Activated CD8-positive, alpha-beta memory T cell treated with anti-CD3 and anti-CD28 coated beads for 48 hours (primary cell): ENCODE results near the gene CCL22.
A peak's percentile ranks its signal among the peaks of the same experiment; 100 is the strongest.
"Not testable (repeated sequence)": the region's sequence is repeated elsewhere in the genome, so short reads cannot be mapped to it uniquely, and the experiment has no call there.

Source experiments
- DNase-seq, 3 experiments: peaks; one replicate each; pipeline ENCODE4 v3.0.0-alpha.2; 2020; ENCODE audit warnings: low read depth in 2 of 3, low spot score in 2 of 3

CCL22 gene

GRCh38 chr16:57374067-57374534, 15.5 kb downstream of the CCL22 start:
- DNase-seq: no peak

DNA sequence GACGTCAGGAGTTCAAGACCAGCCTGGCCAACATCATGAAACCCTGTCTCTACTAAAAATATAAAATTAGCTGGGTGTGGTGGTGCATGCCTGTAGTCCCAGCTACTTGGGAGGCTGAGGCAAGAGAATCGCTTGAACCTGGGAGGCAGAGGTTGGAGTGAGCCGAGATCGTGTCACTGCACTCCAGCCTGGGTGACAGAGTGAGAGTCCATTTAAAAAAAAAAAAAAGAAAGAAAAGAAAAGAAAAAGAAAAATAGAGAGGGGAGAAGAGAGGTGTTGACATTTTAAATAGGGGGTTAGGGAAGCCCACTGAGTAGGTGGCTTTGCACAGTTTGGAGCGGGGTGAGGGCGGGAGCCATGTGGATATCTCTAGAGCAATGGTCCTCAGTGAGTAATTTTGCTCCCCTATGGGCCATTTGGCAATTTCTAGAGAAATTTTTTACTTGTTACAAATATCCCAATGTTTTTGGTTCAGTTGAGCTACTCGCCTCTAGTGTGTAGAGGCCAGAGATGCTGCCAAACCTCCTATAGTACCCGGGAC, 16.4 kb downstream of the CCL22 start:
- not testable (repeated sequence) for DNase-seq

- no peak for DNase-seq
Measured at GRCh38 chr16:57376313-57376818, 17.8 kb downstream of the CCL22 start.

- peak in 2 of 3 experiments; percentile 51 to 52 for DNase-seq
Measured at GRCh38 chr16:57377080-57377841, 18.7 kb downstream of the CCL22 start.

GRCh38 chr16:57379579-57379978, 21.0 kb downstream of the CCL22 start:
- DNase-seq: no peak

DNA sequence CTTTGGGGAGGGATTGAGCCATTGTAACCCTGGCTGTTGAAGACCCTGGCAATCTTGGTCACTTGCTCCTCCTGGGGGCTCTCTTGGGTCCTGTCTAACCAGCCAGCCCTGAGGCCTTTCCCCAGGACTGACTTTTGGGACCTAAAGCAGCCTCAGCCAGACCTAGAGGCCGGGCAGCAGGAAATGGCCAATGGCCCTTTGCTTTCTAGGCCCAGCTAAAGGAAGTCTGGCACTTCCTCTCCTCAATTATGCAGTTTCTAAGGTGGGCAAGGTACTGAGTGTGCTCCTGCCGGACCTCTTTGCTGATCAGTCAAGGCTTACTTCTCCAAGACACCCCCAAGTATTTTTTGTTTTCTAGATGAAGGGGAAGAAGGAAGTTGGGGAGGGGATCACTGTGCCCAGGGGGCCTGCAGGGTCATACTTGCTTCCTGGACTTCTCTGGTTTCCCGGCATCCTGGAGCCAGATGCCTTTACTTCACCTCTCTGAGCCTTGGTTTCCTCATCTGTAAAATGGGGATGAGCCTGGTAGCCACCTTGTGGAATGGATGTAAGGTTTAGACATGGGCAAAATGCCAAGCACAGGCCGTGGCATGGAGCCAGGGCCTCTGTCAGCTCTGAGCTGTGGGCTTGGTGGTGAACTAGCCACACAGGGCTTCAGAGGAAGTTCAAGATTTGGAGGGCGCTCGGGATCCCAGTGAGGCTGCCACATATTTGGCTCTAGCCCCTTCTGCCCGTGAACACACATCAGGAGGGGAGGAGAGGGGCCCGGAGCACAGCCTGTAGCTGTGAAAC, 22.3 kb downstream of the CCL22 start:
- DNase-seq: no peak

DNA sequence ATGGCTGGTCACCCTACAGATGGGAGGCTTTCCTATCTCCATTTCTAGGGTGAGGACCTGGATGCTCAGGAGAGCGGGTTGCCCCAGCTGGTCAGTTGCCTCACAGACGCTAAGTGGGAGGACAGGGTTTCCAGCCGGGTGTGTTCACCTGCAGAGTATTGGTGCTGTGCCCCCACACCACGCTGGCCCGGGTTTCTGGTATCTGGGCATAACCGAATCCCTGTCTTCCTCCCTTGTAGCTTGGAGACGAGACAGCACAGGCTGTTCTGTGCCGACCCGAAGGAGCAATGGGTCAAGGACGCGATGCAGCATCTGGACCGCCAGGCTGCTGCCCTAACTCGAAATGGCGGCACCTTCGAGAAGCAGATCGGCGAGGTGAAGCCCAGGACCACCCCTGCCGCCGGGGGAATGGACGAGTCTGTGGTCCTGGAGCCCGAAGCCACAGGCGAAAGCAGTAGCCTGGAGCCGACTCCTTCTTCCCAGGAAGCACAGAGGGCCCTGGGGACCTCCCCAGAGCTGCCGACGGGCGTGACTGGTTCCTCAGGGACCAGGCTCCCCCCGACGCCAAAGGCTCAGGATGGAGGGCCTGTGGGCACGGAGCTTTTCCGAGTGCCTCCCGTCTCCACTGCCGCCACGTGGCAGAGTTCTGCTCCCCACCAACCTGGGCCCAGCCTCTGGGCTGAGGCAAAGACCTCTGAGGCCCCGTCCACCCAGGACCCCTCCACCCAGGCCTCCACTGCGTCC, 23.4 kb downstream of the CCL22 start:
- no peak for DNase-seq

GRCh38 chr16:57382535-57383275, 24.1 kb downstream of the CCL22 start:
- DNase-seq: no peak

GRCh38 chr16:57383276-57384247, 25.0 kb downstream of the CCL22 start:
- no peak for DNase-seq

DNA sequence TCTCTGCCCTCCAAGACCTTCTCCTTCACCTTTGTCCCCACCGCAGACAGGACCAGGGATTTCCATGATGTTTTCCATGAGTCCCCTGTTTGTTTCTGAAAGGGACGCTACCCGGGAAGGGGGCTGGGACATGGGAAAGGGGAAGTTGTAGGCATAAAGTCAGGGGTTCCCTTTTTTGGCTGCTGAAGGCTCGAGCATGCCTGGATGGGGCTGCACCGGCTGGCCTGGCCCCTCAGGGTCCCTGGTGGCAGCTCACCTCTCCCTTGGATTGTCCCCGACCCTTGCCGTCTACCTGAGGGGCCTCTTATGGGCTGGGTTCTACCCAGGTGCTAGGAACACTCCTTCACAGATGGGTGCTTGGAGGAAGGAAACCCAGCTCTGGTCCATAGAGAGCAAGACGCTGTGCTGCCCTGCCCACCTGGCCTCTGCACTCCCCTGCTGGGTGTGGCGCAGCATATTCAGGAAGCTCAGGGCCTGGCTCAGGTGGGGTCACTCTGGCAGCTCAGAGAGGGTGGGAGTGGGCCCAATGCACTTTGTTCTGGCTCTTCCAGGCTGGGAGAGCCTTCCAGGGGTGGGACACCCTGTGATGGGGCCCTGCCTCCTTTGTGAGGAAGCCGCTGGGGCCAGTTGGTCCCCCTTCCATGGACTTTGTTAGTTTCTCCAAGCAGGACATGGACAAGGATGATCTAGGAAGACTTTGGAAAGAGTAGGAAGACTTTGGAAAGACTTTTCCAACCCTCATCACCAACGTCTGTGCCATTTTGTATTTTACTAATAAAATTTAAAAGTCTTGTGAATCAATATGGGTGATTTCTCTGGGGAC, 25.9 kb downstream of the CCL22 start:
- no peak for DNase-seq

- no peak for DNase-seq
Measured at GRCh38 chr16:57385083-57385482, 26.5 kb downstream of the CCL22 start.

- DNase-seq: no peak
Measured at GRCh38 chr16:57386381-57386951, 27.9 kb downstream of the CCL22 start.

GRCh38 chr16:57387598-57388354, 29.2 kb downstream of the CCL22 start:
- no peak for DNase-seq

DNA sequence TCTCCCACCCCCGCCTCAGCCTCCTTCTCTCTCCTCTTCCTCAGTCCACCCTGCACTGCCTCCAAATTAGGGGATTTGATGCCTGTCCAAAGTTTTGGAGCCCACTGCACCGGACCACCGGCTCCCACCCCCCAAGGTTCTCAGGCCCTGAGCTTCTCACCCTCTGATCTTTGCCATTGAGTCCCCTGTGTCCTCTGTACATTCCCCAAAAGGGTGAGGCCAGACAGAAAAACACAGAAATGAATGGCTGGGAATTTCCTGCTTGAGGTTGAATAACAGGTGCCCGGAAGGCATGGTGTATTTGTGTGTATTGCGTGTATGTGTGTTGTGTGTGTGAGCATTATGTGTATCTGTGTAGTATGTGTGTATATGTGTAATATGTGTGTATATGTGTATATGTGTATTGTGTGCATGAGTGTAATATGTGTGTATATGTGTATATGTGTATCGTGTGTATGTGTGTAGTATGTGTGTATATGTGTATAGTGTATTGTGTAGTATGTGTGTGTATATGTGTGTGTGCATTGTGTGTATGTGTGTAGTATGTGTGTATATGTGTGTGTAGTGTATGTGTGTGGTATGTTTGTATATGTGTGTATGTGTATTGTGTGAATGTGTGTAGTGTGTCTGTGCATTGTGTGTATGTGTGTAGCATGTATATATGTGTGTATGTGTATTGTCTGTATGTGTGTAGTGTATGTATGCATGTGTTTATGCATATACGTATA, 29.9 kb downstream of the CCL22 start:
- no peak for DNase-seq

DNA sequence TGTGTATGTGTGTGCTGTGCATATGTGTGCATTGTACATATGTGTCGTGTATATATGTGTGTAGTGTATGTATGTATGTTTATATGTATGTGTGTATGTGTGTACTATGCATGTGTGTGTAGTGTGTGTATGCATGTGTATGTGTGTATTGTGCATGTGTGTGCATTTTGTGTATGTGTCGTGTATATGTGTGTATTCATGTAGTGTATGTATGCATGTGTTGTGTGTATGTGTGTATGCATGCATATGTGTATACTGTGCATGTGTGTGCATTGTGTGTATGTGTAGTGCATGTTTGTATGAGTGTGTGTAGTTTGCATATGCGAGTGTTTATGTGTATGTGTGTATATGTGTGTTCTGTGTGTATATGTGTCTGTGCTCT, 30.5 kb downstream of the CCL22 start:
- no peak for DNase-seq

- DNase-seq: no peak
Measured at GRCh38 chr16:57390636-57391295, 32.2 kb downstream of the CCL22 start.
